Panc1 (cell line): ENCODE results near the gene LNX1.

Experiments
- CTCF ChIP-seq: fragments of 450-650 bp; IDR thresholded peaks from 2 replicates; pipeline ENCODE4 v1.5.1; 2017; ENCODE audit warnings: mild to moderate bottlenecking
- REST ChIP-seq, 2 experiments: IDR thresholded peaks; 2 replicates each; pipeline ENCODE4 v1.6.1; 2011 to 2012; ENCODE audit warnings: low read depth in 2 of 2, control low read depth in 1 of 2, low read length in 1 of 2, mild to moderate bottlenecking in 1 of 2, moderate library complexity in 1 of 2; ENCODE audit not compliant: insufficient read depth in 1 of 2
- SIN3A ChIP-seq: IDR thresholded peaks from 2 replicates; pipeline ENCODE4 v1.6.1; 2012; ENCODE audit warnings: low read depth, mild to moderate bottlenecking, low read length, moderate library complexity, borderline replicate concordance; ENCODE audit not compliant: insufficient read depth
- TCF7L2 ChIP-seq: IDR thresholded peaks from 2 replicates; pipeline ENCODE4 v1.6.1; 2011; ENCODE audit warnings: mild to moderate bottlenecking, low read depth, low read length, inconsistent platforms

GRCh38 chr4:53595834-53596233 lies 4.5 kb upstream of the LNX1 start:
- TF ChIP-seq CTCF (no peak), REST (IDR thresholded peaks at IDR 0.05; ENCODE audit: insufficient read depth in 1 of 2, low read depth in 2 of 2, low read length in 1 of 2) (no peak), TCF7L2 (no peak), SIN3A (no peak)
